GM18868 (cell line): Measurements from ENCODE around the gene AHCYL2.

Experiments
- ATAC-seq: cut with Tn5 transposase; IDR thresholded peaks from one replicate; pipeline ENCODE4 v1.9.1; 2021; ENCODE audit warnings: mild to moderate bottlenecking, moderate library complexity; ENCODE audit not compliant: unreplicated experiment

The AHCYL2 gene

GRCh38 chr7:129376778-129377700 lies 152.2 kb downstream of the AHCYL2 start:
- ATAC-seq, result no peak

- ATAC-seq, result no peak
Observed at GRCh38 chr7:129381710-129382484, 157.1 kb downstream of the AHCYL2 start.

- no peak for ATAC-seq
Observed at GRCh38 chr7:129383542-129384132, 158.8 kb downstream of the AHCYL2 start.

- no peak for ATAC-seq
Observed at GRCh38 chr7:129385116-129385515, 160.3 kb downstream of the AHCYL2 start.

GRCh38 chr7:129385598-129385997 lies 160.8 kb downstream of the AHCYL2 start:
- ATAC-seq, result no peak

GRCh38 chr7:129386506-129386905 lies 161.7 kb downstream of the AHCYL2 start:
- ATAC-seq, result no peak

GRCh38 chr7:129387537-129387936 lies 162.7 kb downstream of the AHCYL2 start:
- ATAC-seq, result no peak

GRCh38 chr7:129388333-129389098 lies 163.7 kb downstream of the AHCYL2 start:
- ATAC-seq, result no peak

- no peak for ATAC-seq
Observed at GRCh38 chr7:129389829-129390228, 165.0 kb downstream of the AHCYL2 start.

- ATAC-seq, result no peak
Observed at GRCh38 chr7:129390314-129390713, 165.5 kb downstream of the AHCYL2 start.

GRCh38 chr7:129391546-129392171 lies 166.8 kb downstream of the AHCYL2 start:
- ATAC-seq, result no peak

GRCh38 chr7:129393255-129393654 lies 168.4 kb downstream of the AHCYL2 start:
- no peak for ATAC-seq

GRCh38 chr7:129394101-129394500 lies 169.3 kb downstream of the AHCYL2 start:
- no peak for ATAC-seq

GRCh38 chr7:129394982-129395914 lies 170.4 kb downstream of the AHCYL2 start:
- no peak for ATAC-seq

GRCh38 chr7:129401228-129401966 lies 176.6 kb downstream of the AHCYL2 start:
- ATAC-seq, result no peak

GRCh38 chr7:129401967-129402860 lies 177.4 kb downstream of the AHCYL2 start:
- no peak for ATAC-seq

GRCh38 chr7:129405527-129405926 lies 180.7 kb downstream of the AHCYL2 start:
- no peak for ATAC-seq
